Forelimb muscle (tissue), 1 donor: ENCODE measurements around the gene NELFE. TPM values are rescaled to one million over a fixed set of nuclear protein-coding genes. Genes with fewer than 3 reads are reported as not detected.

Experiments
- DNase-seq: peaks from one replicate; pipeline ENCODE4 v3.0.0-alpha.2; 2013; ENCODE audit warnings: low read depth
- polyA plus RNA-seq: library from polyadenylated mRNA; unstranded; fragments of 120-200 nt; gene quantifications from one replicate; pipeline ENCODE4 v1.2.1, GENCODE V29; 2013; ENCODE audit not compliant: insufficient read length

The NELFE gene
- polyA plus RNA-seq, 1 donor = 63.3 TPM

DNA sequence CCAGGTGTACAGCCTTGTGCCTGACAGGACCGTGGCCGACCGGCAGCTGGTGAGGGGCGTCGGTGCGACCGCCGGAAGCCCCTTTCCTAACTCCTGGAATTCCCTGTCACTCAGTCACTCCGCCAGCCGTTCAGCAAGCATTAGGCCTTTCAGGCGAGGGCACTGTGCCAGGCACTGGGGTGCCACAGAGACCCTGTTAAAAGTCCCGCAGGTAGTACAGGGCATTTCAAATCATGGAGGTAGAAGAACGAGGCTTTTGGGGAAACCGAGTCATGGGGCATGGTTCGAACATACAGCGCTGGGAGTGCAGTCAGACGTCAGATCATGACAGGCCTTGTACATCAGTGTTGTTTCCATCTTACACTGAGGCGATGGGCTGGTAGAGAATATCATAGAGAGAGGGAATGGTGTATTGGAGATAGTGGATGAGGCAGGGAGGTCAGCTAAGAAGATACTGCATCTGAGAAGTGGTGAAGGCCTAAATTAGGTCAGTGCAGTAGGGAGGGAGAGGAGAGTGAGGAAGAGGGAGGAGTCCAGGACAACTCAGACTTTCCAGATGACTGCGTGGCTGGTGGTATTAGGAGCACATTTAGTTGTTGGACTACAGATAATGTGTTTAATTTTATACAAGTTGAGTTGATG, 14.1 kb upstream of the NELFE start:
- DNase-seq = no peak

DNA sequence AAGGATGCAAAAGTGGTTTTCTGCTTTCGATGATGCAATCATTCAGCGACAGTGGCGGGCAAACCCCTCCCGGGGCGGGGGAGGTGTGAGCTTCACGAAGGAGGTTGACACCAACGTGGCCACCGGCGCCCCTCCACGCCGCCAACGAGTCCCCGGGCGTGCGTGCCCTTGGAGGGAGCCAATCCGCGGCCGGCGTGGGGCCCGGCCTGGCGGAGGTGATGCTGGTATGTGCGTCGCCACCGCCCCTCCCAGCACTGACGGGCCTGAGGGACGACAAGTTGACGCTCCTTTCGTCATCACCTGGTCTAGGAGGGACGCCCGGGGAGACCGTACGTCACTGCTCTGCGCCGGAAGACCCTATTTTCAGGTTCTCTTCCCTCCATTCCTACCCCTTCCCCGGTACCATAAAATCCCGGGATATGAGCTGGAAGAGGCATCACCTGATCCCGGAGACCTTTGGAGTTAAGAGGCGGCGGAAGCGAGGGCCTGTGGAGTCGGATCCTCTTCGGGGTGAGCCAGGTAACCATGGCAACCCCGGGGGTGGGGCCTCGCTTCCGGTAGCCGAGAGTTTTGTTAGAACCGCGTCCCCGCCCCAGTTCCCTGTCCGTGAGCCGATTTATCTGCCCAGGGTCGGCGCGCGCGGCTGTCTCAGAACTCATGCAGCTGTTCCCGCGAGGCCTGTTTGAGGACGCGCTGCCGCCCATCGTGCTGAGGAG, 13.4 kb upstream of the NELFE start, which contains the start of gene DXO:
Gene DXO (minus strand): TSS at position 146 of the 716 bp plus-strand sequence. CDS start 463 bp downstream, outside the sequence.
- peak; percentile 88 for DNase-seq

DNA sequence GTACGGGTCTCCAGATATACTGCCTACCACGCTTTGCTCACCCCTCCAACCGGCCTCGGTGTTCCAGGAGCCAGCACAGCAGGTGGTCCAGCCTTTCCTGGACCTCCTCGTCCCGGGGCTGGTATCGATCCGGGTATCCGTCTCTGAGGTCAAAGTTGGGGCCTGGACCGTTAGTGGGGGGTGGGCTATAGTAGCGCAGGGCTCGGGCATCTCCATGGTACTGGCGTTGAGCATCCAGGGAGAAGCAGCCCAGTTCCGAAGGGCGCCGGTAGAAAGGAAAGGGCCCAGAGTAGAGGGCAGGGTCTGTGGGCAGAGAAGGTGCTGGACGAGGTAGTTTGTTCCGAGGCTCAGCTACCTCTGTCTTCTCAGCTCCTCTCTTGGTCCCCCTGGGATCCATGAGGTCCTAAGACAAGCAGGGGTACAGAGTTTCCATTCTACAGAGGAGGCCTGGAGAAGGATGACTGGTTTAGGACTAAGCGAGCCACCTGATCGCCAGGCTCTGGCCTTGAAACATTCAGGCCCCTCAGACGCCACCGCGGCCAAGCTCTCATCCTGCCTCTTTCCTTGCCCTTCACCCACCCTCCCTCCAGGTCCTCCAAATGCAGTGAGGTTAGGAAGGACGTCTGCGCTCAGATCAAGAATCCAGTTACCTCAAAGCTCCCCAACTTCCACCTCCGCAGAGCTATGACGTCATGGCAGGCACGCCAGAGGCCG, 12.7 kb upstream of the NELFE start:
- DNase-seq = no peak

DNA sequence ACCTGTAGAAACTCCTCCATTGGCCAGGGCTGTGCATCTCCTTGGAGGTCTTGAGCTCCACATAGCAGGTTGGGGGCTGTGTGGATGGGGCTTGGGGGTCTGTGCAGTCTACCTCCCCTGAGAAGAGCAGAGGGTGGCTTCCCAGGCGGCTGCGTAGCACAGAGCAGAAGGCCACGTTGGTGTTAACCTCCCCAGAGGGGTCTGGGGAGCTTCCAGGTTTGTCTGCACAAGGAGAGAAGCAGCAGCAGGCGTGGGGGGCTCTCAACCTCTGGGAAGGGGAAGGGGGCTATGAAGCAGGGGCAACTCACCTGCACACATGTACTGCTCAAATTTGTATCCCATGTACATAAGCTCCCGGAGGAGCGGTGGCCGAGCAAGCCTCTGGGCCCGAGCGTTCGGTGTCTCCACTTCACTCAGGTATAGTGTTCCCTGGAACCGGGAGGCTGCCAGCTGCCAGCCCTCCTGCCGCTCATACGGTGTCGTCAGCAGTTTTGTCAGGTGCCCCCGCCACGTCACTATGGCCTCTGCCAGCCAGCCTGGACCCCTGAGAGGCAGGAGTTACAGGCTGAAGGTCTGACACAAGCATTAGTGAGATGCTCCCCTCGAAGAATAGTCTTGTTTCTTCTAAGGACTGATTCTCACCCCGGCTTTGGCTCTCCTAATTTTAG, 12.0 kb upstream of the NELFE start:
- DNase-seq = no peak

DNA sequence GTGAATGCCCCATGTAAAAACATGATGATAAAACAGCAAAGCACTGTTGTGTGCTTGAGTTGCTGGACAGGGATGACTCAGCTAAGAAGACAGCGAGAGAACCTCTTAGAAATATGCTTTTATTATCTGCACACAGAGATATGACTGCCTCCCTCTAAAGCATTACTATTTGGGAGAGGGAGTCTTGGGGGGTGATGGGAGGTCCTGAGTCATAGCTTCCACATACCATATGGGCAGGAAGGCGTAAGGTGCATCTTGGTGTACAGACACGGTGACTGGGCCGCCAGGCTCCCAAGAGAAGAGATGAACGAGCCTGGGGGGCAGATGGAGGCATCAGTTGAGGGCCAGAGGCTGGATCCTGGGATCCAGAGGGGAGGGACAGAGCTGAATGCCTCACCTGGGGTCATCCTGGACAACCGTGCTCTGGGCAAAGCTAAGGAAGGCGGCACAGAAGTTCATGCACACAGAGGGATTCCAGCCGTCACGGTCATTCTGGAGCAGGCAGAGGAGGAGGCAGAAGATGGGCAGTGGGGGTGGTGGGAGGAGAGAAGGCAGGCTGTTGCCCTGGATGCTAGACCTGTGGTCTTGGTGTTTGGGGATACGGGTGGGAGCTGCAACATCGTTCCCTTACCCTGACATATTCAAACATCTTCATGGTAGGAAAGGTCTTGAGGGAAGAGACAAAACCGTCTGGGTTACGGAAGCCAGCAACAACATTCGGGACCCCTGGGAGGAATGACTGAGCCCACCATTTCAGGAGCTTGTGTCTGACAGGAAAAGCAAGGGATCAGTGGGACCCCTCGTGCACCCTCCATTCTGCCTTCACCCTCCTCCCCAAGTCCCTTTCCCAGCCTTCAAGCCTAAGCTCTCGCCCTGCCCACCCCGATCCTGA, 11.2 kb upstream of the NELFE start:
- DNase-seq = no peak

DNA sequence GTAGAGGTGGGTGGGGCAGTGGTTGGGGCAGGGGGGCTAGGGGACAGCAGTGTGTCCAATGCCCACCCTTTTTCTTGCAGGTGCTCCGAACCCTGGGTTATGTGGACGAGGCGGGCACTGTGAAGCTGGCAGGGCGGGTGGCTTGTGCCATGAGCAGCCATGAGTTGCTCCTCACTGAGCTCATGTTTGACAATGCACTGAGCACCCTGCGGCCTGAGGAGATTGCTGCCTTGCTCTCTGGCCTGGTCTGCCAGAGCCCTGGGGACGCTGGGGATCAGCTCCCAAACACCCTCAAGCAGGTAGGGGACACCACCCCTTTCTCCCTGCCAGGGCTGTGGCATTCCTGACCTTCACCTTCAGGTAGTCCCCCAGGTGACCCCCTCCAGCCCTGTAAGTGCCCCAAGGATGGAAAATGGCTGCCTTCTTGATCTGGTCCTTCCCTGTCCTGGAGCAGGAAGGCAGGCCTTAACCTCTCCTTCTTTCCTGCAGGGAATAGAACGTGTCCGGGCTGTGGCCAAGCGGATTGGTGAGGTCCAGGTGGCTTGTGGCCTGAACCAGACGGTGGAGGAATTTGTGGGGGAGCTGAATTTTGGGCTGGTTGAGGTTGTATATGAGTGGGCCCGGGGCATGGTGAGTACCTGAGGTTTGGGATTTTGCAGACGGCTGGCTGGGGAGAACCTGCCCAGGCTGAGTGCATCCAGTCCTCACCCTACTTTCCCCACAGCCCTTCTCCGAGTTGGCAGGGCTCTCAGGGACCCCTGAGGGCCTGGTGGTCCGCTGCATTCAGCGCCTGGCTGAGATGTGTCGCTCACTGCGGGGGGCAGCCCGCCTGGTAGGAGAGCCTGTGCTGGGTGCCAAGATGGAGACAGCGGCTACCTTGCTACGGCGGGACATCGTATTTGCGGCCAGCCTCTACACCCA, 10.3 kb upstream of the NELFE start:
- DNase-seq = no peak

DNA sequence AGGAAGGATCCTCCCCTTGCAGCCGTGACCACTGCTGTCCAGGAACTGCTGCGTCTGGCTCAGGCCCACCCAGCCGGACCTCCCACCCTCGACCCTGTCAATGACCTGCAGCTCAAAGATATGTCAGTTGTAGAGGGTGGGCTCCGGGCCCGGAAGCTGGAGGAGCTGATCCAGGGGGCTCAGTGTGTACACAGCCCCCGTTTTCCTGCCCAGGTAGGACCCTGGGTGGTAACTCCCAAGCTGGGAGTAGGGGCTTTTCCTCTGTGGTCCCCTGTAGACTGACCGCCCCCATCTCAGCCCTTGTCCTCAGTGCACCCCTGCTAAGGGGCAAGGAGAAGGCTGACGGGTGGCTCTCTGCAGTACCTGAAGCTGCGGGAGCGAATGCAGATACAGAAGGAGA, 9.6 kb upstream of the NELFE start:
- no peak for DNase-seq

DNA sequence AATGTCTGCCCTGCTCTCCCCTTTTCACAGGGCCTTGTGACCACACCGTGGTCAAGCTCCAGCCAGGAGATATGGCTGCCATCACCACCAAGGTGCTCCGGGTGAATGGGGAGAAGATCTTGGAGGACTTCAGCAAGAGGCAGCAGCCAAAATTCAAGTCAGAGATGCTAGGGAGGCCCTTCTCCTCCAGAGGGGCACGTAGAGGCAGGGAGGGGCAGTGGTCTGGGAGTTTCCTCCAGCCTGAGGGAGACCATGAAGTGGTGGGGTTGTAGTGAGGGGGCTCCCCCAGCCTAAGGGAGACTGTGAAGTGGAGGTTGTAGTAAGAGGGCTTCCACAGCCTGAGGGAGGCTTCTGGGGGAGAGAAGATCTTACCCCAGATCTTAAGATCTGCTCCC, 9.2 kb upstream of the NELFE start:
- DNase-seq = no peak

DNA sequence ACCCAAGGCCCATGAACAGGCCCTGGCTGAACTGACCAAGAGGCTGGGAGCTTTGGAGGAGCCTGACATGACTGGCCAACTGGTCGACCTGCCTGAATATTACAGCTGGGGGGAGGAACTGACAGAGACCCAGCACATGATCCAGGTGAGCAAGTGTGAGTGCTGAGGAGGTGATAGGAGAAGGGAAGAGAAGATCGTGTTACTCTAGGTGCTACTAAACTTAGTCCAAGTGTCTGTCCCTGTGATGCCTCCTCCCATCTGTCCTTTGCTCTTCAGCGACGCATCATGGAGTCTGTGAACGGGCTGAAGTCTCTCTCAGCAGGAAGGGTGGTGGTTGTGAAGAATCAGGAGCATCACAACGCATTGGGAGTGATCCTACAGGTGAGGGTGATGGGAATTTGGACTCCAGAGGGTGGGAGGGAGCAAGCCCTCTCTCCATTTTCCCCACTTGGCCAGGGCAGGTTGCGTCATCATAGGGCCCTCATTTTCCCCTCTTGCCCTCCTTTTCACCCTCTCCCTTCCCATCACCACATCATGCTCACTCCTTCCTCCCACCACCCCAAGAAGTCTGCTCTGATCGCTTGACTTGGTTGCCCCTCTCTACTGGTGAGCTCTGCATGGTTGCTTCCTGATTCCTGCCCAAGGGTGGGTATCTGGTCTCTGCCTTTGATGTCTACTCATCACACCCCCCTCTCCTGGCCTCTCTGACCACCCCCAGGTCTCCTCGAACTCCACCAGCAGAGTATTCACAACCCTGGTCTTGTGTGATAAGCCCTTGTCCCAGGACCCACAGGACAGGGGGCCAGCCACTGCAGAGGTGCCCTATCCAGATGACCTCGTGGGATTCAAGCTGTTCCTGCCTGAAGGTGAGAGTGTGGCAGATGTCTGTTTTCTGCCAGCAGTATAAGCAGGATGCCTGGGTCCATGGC, 8.5 kb upstream of the NELFE start:
- DNase-seq = no peak

DNA sequence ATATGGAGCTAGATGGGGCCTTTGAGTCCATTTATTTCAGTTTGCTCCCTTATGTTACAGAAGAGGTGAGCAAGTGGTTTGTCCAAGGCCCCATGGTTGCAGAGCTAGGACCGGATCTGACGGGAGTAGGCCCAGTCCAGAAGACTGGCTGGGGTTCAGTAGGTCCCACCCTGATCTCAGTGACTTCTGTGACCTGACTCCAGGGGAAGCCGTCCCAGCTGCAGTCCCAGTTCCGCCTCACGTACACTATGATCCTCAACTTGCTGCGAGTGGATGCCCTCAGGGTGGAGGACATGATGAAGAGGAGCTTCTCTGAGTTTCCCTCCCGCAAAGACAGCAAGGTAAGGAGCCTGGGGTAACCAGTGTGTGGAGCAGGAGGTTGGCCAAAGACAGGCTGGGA, 7.7 kb upstream of the NELFE start:
- no peak for DNase-seq

DNA sequence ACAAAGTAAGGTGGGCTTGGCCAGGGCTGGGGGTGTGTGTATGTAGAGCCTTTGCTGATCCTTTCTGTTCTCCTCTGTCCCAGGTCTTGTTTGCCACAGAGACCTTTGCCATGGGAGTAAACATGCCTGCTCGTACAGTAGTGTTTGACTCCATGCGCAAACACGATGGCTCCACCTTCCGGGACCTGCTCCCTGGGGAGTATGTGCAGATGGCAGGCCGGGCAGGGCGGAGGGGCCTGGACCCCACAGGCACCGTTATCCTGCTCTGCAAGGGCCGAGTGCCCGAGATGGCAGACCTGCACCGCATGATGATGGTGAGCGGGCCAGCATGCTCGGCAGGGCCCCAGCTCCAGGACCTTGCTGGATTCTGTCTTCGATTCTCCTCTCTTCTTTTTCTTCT, 6.9 kb upstream of the NELFE start:
- no peak for DNase-seq

DNA sequence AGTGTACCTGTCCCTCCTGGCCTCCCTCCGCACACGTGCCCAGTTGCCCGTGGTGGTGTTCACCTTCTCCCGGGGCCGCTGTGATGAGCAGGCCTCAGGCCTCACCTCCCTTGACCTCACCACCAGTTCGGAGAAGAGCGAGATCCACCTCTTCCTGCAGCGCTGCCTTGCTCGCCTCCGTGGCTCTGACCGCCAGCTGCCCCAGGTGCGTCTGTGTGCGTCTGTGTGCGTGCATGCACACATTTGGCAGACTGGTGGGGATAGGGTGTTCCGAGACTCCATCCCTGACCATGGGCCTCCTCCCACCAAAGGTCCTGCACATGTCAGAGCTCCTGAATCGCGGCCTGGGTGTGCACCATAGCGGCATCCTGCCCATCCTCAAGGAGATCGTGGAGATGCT, 5.2 kb upstream of the NELFE start:
- no peak for DNase-seq

DNA sequence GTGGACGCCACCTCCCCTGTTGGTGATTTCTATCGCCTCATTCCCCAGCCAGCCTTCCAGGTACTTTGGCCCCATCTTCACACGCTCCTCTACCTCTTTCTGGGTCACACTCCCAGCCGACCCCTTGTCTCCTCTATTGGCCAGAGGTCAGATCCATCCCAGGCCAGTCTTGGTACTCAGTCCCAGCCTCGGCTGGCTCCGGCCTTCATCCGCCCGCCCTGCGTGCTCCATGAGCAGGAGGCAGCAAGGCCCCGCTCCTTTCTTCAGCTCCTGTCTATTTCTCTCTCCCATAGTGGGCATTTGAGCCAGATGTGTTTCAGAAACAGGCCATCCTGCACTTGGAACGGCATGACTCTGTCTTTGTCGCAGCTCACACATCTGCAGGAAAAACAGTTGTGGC, 2.8 kb upstream of the NELFE start:
- DNase-seq = no peak

DNA sequence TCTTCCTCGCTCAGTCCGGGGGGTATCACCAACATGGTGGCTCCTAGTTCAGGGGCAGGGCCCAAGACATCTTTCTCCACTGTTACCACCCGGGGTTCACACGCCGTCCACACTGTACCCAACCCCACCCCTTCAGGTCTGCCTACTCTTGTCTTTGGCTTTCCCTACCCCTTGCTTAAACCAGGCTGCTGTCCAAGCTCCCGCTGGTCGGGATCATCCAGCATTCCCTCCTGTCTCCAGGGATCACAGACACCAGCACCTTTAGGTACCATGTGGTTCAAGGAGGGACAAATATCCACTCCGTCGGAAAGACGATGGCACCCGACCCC, 395 bp downstream of the NELFE start:
- no peak for DNase-seq

DNA sequence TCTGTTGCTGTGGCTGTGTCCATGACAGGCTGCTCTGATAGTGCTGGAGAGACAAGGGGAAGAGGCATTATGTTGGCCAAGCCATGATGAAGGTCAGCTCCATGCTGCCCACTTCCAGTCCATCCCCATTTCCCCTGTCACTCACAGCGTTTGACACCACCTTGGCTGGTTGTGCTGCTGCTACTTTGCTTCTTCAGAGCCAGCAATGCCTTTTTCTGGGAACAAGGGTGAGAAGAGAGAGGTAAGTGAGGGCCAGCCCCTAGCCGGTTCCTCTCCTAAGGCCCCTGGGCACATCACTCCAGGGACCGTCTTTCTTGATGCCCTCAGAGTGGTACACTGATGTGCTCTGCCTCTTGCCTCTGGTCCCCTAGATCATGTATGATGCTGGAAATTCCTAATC, 2.0 kb downstream of the NELFE start:
- no peak for DNase-seq

DNA sequence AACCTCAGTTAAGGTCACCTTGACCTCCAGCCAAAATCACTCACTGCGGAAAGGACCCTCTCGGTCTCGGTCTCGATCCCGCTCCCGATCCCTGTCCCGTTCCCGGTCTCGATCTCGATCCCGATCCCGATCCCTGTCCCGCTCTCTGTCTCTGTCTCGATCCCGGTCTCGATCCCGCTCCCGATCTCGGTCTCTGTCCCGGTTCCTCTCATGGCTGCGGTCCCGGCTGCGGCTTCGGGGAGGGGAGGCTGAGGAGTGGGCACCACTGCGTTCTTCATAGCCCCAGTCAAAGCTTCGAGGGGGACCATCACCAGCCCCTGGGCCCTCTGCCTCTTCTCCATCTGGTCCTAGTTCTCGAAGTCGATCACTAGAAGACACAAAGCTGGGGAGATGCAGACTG, 4.3 kb downstream of the NELFE start:
- no peak for DNase-seq

DNA sequence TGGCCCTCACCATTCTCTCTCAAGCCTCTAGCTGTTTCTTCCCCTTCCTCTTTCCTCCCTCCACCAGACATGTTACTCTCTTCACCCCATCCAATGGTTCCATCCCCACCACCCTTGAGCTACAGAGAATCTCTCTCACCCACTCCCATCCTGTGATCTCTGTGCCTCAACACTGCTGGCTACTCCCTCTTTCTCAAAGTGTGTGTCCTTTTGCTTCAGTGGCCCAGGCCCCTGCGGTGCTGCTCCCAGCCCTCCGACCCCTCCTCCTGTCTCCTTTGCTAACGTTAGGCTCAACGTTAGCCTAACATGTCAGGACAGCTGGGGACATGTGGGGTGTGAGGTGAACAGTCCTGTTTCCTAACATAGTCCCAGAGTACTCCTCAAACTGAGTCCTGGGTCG, 5.9 kb downstream of the NELFE start:
- DNase-seq = no peak

DNA sequence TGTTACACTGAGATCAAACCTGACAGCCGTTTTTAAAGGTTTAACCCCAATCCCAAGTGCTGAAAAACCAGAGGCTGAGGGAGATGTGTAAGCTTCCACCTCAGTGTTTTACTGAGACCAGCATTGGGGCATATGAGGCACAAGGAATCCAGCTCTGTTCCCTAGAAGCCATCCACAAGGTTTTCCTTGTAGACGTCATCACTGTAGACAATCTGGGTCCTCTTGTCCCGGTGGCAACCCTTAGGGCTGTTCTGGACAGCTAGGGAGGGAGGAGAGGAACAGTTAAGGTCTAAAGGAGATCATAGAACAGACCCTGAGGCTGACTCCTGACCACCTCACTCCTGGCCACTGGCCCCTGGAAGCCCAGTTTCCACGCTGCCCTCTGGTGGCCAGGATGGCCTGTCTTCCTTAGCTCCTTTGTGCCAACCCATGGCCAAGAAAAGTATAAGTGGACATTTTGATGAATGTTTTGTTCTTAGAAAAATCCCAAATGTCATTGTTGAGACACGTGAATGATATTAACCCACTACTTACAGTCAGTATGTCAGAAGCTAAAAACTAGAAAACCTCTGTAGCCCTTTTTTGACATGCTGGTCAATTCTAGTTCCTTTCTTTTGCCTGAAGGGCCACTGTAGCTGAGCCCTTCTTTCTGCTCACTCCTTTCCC, 6.5 kb downstream of the NELFE start:
- no peak for DNase-seq
